Heart left ventricle (tissue), 16 donors: ENCODE measurements around the gene NXPH3. TPM values are rescaled to one million over a fixed set of nuclear protein-coding genes. Genes with fewer than 3 reads are reported as not detected.

Experiments used
- ATAC-seq, 4 donors: fragments of 200-7000 bp; cut with Tn5 transposase; one replicate each; pipeline ENCODE4 v1.9.1; 2020 to 2022; ENCODE audit warnings: moderate library complexity in 4 of 4, mild to moderate bottlenecking in 3 of 4, moderate number of reproducible peaks in 1 of 4
- DNase-seq, 5 donors: peaks; one replicate each; pipeline ENCODE4 v3.0.0-alpha.2; 2020
- H3K27ac ChIP-seq, 12 donors: fragments of 200-600 bp; sonication (generic) in 4 of 12; one replicate each; pipeline versions ENCODE4 v1.5.0 to v1.8.0; 2016 to 2022; ENCODE audit warnings: mild to moderate bottlenecking in 2 of 12
- H3K27me3 ChIP-seq, 9 donors: fragments of 200-600 bp; sonication (generic) in 2 of 9; one replicate each; pipeline versions ENCODE4 v1.5.1 to v1.8.0; 2016 to 2022; ENCODE audit warnings: mild to moderate bottlenecking in 3 of 9
- H3K36me3 ChIP-seq, 9 donors: fragments of 200-600 bp; sonication (generic) in 2 of 9; one replicate each; pipeline versions ENCODE4 v1.5.0 to v1.8.0; 2018 to 2022; ENCODE audit warnings: mild to moderate bottlenecking in 2 of 9
- H3K4me1 ChIP-seq, 12 donors: fragments of 200-600 bp; sonication (generic) in 4 of 12; one replicate each; pipeline versions ENCODE4 v1.5.0 to v1.8.0; 2016 to 2022; ENCODE audit warnings: mild to moderate bottlenecking in 3 of 12
- H3K4me3 ChIP-seq, 12 donors: fragments of 200-600 bp; sonication (generic) in 4 of 12; one replicate each; pipeline versions ENCODE4 v1.5.0 to v1.8.0; 2017 to 2022; ENCODE audit warnings: mild to moderate bottlenecking in 9 of 12, moderate library complexity in 4 of 12
- H3K9me3 ChIP-seq, 12 donors: fragments of 200-600 bp; sonication (generic) in 4 of 12; one replicate each; pipeline versions ENCODE4 v1.5.0 to v1.8.0; 2016 to 2022; ENCODE audit warnings: mild to moderate bottlenecking in 1 of 12
- CTCF ChIP-seq, 12 donors: fragments of 200-600 bp; sonication (generic) in 4 of 12; IDR thresholded peaks; one replicate each; pipeline versions ENCODE4 v1.5.0 to v1.8.0; 2018 to 2022; ENCODE audit warnings: antibody characterized with exemption in 12 of 12, mild to moderate bottlenecking in 5 of 12
- POLR2A ChIP-seq, 2 donors: fragments of 450-650 bp; IDR thresholded peaks; one replicate each; pipeline ENCODE4 v1.6.1; 2017; ENCODE audit warnings: antibody characterized with exemption in 2 of 2, mild to moderate bottlenecking in 2 of 2, moderate library complexity in 2 of 2
- WGBS, 4 donors: extraction: QIAGEN DNeasy Blood & Tissue Kit in 2 of 4; methylation state at CpG; one replicate each; pipeline versions ENCODE4 v1.1.5 to v1.1.7; 2013 to 2018; 5-methylcytosine and 5-hydroxymethylcytosine counted together
- intact Hi-C, 10 donors: fragments of 100-400 bp; cut with DNase I; formaldehyde crosslinking; loops; one replicate each; pipeline versions ENCODE4 v1.11.1 to v1.14.2; 2022
- polyA plus RNA-seq, 2 donors: library from polyadenylated mRNA; stranded (reverse); fragments of 200-250 nt; gene quantifications; one replicate each; pipeline ENCODE4 v1.2.3, GENCODE V29; 2013
- total RNA-seq, 9 donors: library from RNA; depleted of rRNA in 2 of 9; stranded (reverse); fragments of >200 nt in 2 of 9; fragmentation: NEBNext Ultra II Directional in 3 of 9; extraction: Animal tissue kit (Norgen Biotek cat#: 25700) in 3 of 9; gene quantifications; one replicate each; pipeline versions ENCODE4 v1.1.0 to v1.2.4, GENCODE V29; 2016 to 2023
- donor health status: ischemic (EF 13 %, LVEDD 7.1; RV severe dilation, severe dysfunction).
- donor health status: healthy with polysubstance abuse.
- donor health status: DM: no; HTN: yes; CAD: no.
- donor health status: DM: no; HTN: no; CAD: no.
- donor health status: ischemic (EF 25% LVEDD 6.9; RV normal size, moderate dysfunction).
- donor health status: ischemic (EF 25% LVEDD 5.7; RV mildly dilated, moderate dysfunction).
- donor health status: healthy.
- donor health status: DM: yes; HTN: yes; CAD: no.
- donor health status: ischemic (EF 35%, LVEDD 5.7; RV mildly dilated, moderate dysfunction).
- donor health status: nonischemic (EF 11% LVEDD 7.7; RV severe dilation, severe dysfunction).
- donor health status: DM: yes; HTN: yes; CAD: no.
- donor health status: PGD.
- donor health status: ischemic (EF 29% LVEDD 5.4; RV normal size, mild dysfunction).
- donor health status: nonischemic (EF 23%, LVEDD 6.1; RV moderate dilation, normal function).

Gene NXPH3
- total and polyA plus RNA-seq, 11 donors = 2.5 to 7.9 (median 4.5) TPM

GRCh38 chr17:49587366-49588073 lies 11.8 kb downstream of the NXPH3 start:
- H3K9me3 ChIP-seq = no peaks in the 10 kb centered on the region
- no peaks in the 10 kb centered on the region for H3K27me3 ChIP-seq
- ATAC-seq = no peak
- H3K4me1 ChIP-seq = peaks cover 0 to 10% (median 0%) of the 10 kb centered on the region in 12 donors
- TF ChIP-seq POLR2A (IDR thresholded peaks at IDR 0.05) = no peak
- no peak for TF ChIP-seq CTCF (IDR thresholded peaks at IDR 0.05)
- no peak overlapping the region for H3K4me3 ChIP-seq
- WGBS, 4 donors = 86 to 93% (median 87%) methylated on average over 12 of the region's 12 CpGs
- intact Hi-C loops = no loop called here
- no peak for DNase-seq
- H3K27ac ChIP-seq = no peak overlapping the region
- peaks cover 0 to 11% (median 7%) of the 10 kb centered on the region in 9 donors for H3K36me3 ChIP-seq

GRCh38 chr17:49588312-49588711 lies 12.6 kb downstream of the NXPH3 start:
- 87 to 94% (median 93%) methylated on average over 8 of the region's 8 CpGs for WGBS, 4 donors
- Histone ChIP-seq H3K27ac (no peak overlapping the region), H3K36me3 (peaks cover 0 to 19% (median 10%) of the 10 kb centered on the region in 9 donors), H3K9me3 (no peaks in the 10 kb centered on the region), H3K4me3 (no peak overlapping the region), H3K4me1 (peaks cover 0 to 7% (median 0%) of the 10 kb centered on the region in 12 donors), H3K27me3 (no peaks in the 10 kb centered on the region)
- TF ChIP-seq CTCF (IDR thresholded peaks at IDR 0.05) = no peak
- no peak for TF ChIP-seq POLR2A (IDR thresholded peaks at IDR 0.05)
- no peak for DNase-seq
- peak in 1 of 4 donors; percentile 25 for ATAC-seq
- intact Hi-C loops = no loop called here

- no peak overlapping the region for H3K4me3 ChIP-seq
- no peak for TF ChIP-seq CTCF (IDR thresholded peaks at IDR 0.05)
- TF ChIP-seq POLR2A (IDR thresholded peaks at IDR 0.05) = no peak
- no peaks in the 10 kb centered on the region for H3K27me3 ChIP-seq
- no peaks in the 10 kb centered on the region for H3K9me3 ChIP-seq
- ATAC-seq (no peak), DNase-seq (no peak)
- H3K4me1 ChIP-seq = peaks cover 0 to 2% (median 0%) of the 10 kb centered on the region in 12 donors
- peaks cover 0 to 25% (median 16%) of the 10 kb centered on the region in 9 donors for H3K36me3 ChIP-seq
- intact Hi-C loops = no loop called here
- peak overlapping the region in 1 of 12 donors; percentile 16 for H3K27ac ChIP-seq
- WGBS, 4 donors = 70 to 91% (median 81%) methylated on average over 7 to 8 of the region's 8 CpGs
These were observed 13.3 kb downstream of the NXPH3 start for GRCh38 chr17:49588726-49589576.

- Histone ChIP-seq H3K4me1 (no peaks in the 10 kb centered on the region), H3K4me3 (no peak overlapping the region), H3K9me3 (no peaks in the 10 kb centered on the region), H3K36me3 (peaks cover 0 to 31% (median 22%) of the 10 kb centered on the region in 9 donors), H3K27me3 (no peaks in the 10 kb centered on the region), H3K27ac (no peak overlapping the region)
- TF ChIP-seq POLR2A (IDR thresholded peaks at IDR 0.05) (no peak), CTCF (IDR thresholded peaks at IDR 0.05) (no peak)
- intact Hi-C loops = no loop called here
- DNase-seq (no peak), ATAC-seq (no peak)
- 90 to 94% (median 91%) methylated on average over 2 of the region's 2 CpGs for WGBS, 4 donors
These were observed 13.9 kb downstream of the NXPH3 start for GRCh38 chr17:49589577-49589927.
